DLD1 (cell line): ENCODE measurements around the gene NKG7.
"Not testable (repeated sequence)": the region's sequence is repeated elsewhere in the genome, so short reads cannot be mapped to it uniquely, and the experiment has no call there.

Source experiments
- in situ Hi-C: cut with HindIII; loops from 2 replicates; pipeline ENCODE4 v1.10.0; 2017; ENCODE audit warnings: low sequenced_read_pairs

The NKG7 gene

DNA sequence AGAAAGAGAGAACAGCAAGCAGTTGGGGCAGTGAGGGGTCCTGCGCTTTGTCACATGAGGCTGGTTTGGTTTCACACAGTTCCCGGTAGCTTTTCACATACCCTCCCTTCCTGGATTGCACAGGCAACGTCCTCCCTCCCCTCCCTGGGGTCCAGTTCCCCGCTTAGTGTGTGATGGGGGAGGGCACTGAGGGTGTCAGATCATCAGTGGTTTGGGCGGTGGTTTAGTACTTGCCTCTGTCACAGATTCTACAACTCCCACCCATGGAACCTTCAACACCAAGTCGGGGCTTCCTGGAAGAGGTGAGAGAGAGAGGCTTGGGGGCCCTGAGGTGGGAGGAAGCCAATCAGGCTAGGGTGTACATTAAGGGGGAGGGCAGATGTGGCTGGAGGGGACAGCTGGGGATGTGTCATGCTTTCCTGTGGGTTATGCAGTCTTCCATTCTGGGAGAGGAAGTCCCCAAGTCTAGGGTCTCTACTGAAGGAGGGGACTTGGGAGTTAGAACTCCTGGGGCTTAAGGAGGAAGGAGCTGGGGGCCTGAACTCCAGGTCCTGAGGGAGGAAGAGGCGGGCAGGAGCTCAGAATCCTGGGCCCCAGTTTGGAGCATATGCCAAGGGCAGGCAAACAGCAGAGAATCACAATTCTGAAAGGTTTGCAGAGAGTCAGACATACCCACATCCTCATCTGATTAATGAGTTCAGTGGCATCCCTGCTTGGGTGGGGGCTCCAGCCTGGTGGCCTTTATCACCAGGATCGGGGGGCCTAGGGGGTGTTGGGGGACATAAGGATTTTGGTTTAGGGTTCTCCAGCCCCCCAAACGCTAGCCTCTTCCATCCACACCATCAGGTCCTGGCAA lies at the start of gene NKG7:
Gene NKG7 (minus strand): TSS at position 6 of the 856 bp plus-strand sequence. CDS start 119 bp downstream, outside the sequence.
- in situ Hi-C loops, result no loop called here

GRCh38 chr19:51422053-51422448 lies 49.6 kb upstream of the NKG7 start:
- in situ Hi-C loops, result no loop called here

DNA sequence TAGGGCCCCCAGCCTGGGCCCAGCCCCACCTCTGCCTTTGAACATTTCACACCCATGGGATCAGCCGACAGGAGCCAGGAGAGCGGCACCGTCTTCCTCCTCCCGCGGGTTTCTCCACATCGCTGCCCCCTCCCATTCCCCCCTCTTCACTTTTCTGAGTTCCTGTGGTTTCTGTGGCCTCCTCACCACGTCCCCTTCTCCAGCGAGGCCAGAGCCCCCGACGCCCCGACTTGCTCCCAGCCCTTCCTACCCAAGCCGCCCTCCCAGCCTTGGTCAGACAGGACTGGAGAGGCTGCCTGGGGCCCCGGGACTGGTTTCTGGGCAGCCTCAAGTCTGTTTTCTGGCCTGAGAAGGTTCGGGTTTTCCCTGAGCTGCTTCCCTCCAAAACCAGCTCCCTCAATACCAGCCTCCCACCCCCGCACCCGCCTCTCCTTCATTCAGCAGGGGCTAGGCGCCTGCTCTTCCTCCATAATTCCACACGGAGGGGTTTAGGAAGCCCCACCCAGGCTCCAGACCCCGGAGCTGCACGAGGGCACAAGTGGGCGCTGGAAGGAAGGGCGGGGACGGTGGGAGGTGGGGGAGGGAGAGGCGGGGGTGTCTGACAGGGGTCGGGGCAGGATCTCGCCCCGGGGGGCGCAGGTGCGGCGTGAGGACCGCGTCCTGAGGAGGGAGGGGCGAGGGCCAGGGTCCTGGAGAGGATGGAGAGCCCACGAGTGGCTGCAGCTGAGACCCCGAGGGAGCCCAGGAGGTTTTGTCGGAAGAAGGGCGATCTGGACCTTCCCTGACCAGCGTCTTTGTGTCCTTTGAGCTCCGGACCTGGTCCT lies 49.0 kb upstream of the NKG7 start:
- in situ Hi-C loops, result no loop called here

GRCh38 chr19:51420511-51420910 lies 48.1 kb upstream of the NKG7 start:
- in situ Hi-C loops, result not testable (repeated sequence)

- in situ Hi-C loops, result no loop called here
Measured at GRCh38 chr19:51418707-51419106, 46.3 kb upstream of the NKG7 start.

- in situ Hi-C loops, result no loop called here
Measured at GRCh38 chr19:51417810-51418157, 45.3 kb upstream of the NKG7 start.

DNA sequence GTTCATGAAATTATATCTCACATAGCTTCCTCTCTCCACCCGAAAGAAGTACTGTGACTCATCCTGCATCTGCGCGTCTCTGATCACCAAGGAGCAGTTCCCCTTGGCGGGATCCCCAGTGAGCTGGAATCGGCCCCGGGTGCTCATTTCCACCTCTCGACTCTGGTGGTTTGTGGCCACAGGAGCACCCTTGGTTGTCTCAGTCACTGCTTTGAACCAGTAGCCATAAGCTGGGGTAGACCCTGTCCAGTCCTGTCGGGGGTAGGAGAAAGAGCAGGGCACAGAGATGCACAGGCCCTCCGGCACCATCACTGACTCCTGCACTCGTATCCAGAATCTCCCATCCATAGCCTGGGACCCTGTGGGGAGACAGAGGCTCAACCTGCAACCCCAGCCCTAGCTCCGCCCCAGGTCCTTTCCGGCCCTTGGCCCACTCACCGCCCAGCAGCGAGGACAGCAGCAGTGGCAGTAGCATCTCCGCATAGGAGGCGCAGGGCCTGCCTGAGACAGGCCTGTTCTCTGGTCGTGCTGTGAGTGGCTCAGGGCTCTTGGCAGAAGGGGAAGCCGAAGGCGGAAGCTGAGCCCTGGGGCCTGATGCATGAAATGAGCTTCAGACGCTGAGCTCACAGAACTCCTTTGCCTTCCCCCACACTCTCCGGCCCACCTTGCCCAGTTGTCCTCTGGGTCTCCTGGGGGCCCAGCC lies 44.8 kb upstream of the NKG7 start, which contains the start of gene SIGLEC10:
Gene SIGLEC10 (minus strand): TSS at position 536 of the 703 bp plus-strand sequence. CDS start 61 bp downstream, at position 475.
- in situ Hi-C loops, result no loop called here

- in situ Hi-C loops, result not testable (repeated sequence)
Measured at GRCh38 chr19:51416422-51416821, 44.0 kb upstream of the NKG7 start.

DNA sequence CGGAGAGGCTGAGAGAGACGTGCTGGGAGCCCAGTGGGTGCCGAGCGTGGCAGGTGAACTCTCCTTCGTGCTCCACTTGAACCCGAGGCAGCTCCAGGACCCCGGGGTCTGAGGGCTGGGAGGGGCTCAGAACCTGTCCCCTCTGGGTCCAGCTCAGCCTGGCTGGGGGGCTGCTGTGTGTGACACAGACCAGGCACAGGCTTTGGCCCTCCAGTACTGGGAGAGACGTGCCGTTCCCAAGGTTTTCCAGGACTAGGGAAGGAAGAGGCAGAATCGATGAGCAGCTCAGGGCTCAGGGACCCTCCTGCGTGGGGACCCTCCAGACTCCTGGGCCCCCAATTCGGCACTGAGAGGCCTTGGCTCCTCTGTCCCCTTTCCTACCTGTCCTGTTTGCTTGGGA lies 42.7 kb upstream of the NKG7 start:
- in situ Hi-C loops, result no loop called here

- in situ Hi-C loops, result no loop called here
Measured at GRCh38 chr19:51410950-51411748, 38.7 kb upstream of the NKG7 start.

DNA sequence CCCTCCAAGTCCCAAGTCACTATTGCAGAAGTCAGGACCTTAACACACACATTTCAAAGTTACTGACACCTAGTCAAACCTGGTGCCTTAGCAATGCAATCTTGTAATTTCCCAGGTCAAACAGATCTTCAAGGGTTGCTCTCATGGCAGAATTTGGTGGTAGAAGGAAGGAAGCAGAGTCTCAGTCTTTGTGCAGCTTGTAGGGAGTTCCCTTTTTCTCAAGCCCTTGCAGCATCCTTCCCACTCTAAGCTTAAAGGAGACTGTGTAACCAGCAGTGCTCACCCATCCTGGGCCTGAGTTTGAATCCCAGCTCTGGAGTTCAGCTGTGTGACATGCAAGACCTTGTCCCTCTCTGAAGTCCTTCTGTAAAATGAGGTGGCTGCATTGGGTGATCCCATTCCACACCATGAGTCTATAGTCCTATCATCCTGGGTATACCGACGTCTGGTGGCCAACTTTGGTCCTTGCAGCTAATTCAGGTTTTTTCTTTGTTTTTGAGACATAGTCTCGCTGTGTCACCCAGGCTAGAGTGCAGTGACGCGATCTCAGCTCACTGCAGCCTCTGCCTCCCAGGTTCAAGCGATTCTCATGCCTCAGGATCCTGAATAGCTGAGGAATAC lies 35.2 kb upstream of the NKG7 start:
- in situ Hi-C loops, result no loop called here

DNA sequence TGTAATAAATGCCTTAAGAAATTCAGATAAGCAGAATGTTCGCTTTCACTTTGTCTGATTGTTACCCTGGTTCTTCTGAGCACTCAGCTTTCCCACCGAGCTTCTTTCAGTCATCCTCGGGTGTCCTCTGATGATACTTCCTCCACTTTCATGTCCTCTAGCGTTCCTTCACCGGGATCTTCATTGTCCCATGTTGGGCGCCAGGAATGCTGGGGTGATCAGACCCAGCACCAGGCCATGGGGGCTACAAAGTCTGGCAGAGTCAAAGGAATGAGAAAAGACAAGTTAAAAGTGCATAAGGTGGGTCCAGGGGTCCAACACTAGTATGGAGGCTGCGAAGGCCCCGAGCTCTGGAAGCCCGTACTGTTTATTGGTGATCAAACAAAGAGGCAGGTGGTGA lies 29.7 kb upstream of the NKG7 start:
- in situ Hi-C loops, result no loop called here

- in situ Hi-C loops, result not testable (repeated sequence)
Measured at GRCh38 chr19:51399936-51400335, 27.5 kb upstream of the NKG7 start.

DNA sequence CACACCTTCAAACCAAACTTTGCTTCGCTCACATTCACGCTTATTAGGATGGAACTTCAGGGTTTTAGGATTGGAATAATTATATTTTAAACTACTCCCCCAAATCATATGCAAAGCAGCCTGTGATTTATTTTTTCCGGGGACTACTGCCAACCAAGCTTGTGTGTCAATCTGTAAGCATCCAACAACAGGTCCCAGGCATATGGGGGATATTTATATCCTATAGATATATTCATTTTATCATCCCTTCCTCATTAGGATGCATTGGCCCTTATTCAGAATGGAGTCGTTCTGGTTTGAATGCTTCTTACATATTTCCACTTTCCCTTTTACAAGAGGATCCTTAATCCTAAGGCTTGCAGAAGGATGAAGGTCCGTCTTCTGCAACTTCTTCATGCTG lies 26.8 kb upstream of the NKG7 start:
- in situ Hi-C loops, result no loop called here

DNA sequence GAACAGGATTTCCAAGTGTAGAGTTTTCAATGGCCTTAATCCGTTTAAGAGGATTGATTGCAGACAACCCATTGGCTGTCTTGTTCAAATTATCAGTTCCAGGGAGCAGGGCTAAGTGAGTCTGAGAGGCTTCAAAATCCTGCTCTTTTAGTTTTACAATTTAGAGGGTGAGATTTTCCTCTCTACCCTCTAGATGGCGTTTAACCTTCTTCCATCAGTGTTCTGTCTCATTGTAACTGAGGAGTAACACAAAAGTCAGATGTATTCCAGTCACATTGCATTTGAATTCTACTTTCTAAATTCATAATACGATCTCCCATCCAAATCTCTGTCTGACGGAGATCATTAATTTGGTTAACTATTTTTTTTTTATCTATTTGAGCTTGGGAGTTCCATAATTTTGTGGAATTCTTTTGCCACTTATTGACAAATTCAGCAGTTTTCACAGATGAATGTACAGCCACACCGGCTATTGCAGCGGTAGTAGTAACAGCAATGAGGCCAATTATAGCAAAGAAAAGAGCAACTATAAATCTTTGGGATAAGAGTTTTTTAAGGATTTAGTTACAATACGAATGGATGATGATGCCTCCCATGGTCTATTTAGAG lies 25.7 kb upstream of the NKG7 start:
- in situ Hi-C loops, result no loop called here

DNA sequence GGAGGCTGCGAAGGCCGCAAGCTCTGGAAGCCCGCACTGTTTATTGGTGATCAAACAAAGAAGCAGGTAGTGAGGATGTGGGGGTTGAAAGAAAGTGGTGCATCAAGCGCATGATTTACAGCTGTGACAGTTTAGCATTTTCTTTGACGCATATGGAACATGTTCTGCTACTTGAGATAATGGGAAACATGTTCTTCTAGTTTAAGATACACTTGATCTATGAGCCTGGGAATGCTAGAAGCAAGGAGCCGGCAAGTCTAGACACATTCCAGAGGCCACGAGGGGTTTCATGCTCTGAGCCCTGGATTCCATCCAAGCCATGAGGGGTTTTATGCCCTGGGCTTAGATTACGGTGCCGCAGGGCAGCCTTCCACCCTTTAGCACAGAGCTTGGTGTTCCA lies 25.0 kb upstream of the NKG7 start:
- in situ Hi-C loops, result not testable (repeated sequence)

DNA sequence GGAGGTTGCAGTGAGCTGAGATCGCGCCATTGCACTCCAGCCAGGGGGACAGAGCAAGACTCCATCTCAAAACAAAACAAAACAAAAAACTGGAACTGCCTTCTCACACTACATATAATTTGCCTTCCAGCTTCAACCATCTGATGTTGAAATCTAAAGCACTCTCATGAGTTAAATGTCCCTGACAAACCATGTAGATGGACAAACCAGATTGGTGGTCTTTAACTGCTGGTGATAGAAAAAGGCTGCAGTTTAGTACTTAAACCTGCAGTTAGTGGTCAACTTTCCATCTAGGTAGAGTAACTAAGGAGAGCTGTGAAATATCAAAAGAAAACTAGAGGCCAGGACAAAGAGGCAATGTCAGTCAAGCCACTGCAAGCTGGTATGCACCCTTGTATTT lies 23.7 kb upstream of the NKG7 start:
- in situ Hi-C loops, result no loop called here

GRCh38 chr19:51394050-51394836 lies 21.8 kb upstream of the NKG7 start:
- in situ Hi-C loops, result no loop called here

- in situ Hi-C loops, result no loop called here
Measured at GRCh38 chr19:51392701-51393100, 20.2 kb upstream of the NKG7 start.
